HepG2 (cell line): ENCODE measurements around the gene SMIM29. TPM values are rescaled to one million over a fixed set of nuclear protein-coding genes. Genes with fewer than 3 reads are reported as not detected.

Experiments used
- ATAC-seq: fragments of 200-7000 bp; cut with Tn5 transposase; 3 replicates; pipeline ENCODE4 v1.9.1; 2020; ENCODE audit warnings: mild to moderate bottlenecking, moderate library complexity
- BruUV-seq: library from RNA; stranded (reverse); fragments of 400-500 nt; replicated peaks from 2 replicates; lab custom pipeline; 2021; lab: Mats Ljungman, UMichigan
- CTCF ChIA-PET: fragments of 300-600 bp; formaldehyde crosslinking; extraction: SDS; loops from one replicate; lab custom pipeline; 2021; ENCODE audit warnings: low total read pairs, inconsistent platforms, low intra/inter-chr PET ratio; lab: Yijun Ruan, JAX
- POLR2A ChIA-PET: fragments of 350-600 bp; sonication (Branson Sonifier 250); formaldehyde crosslinking; loops from one replicate; lab custom pipeline; 2020; ENCODE audit warnings: antibody characterized with exemption, inconsistent platforms; lab: Yijun Ruan, JAX
- DNase-seq: peaks from one replicate; pipeline ENCODE4 v3.0.0-alpha.2; 2015; ENCODE audit warnings: low spot score
- FAIRE-seq: peaks from 3 replicates; lab custom pipeline; 2011; peaks lifted over from hg19 to GRCh38; lab: Jason Lieb, UNC
- H2AFZ ChIP-seq: one replicate; pipeline ENCODE4 v1.6.1; 2011; ENCODE audit warnings: low read length, inconsistent platforms
- H3K27ac ChIP-seq: fragments of 300-600 bp; 3 replicates; pipeline ENCODE4 v1.8.0; 2011; ENCODE audit warnings: mixed run types, mild to moderate bottlenecking, mixed read lengths, low read length, inconsistent platforms; ENCODE audit not compliant: insufficient read depth; ENCODE audit errors: extremely low read length
- H3K27me3 ChIP-seq, 2 experiments: fragments of 200-600 bp in 1 of 2; 2 replicates in 1 of 2; 3 replicates in 1 of 2; pipeline versions ENCODE4 v1.6.0 to v1.8.0; 2011; ENCODE audit warnings: low read length in 2 of 2, mild to moderate bottlenecking in 2 of 2, moderate library complexity in 2 of 2, inconsistent platforms in 1 of 2; ENCODE audit not compliant: insufficient read depth in 2 of 2, control insufficient read depth in 1 of 2
- H3K36me3 ChIP-seq, 2 experiments: fragments of 200-600 bp in 1 of 2; replicated peaks in 1 of 2; 2 replicates in 1 of 2; 3 replicates in 1 of 2; pipeline versions ENCODE4 v1.5.1 to v1.8.0; 2011; ENCODE audit warnings: low read length in 2 of 2, inconsistent platforms in 1 of 2; ENCODE audit not compliant: insufficient read depth in 2 of 2, control insufficient read depth in 1 of 2
- H3K4me1 ChIP-seq: 2 replicates; pipeline ENCODE4 v1.5.1; 2012; ENCODE audit warnings: low read length, inconsistent platforms; ENCODE audit not compliant: insufficient read depth
- H3K4me2 ChIP-seq: 2 replicates; pipeline ENCODE4 v1.6.0; 2011; ENCODE audit warnings: low read depth, low read length, inconsistent platforms
- H3K4me3 ChIP-seq, 3 experiments: fragments of 200-600 bp in 1 of 3; sonication (generic), shearing (Covaris generic) in 1 of 3; replicated peaks in 1 of 3; 2 replicates each; pipeline ENCODE4 v1.5.1; 2011 to 2016; ENCODE audit warnings: low read length in 3 of 3, inconsistent platforms in 2 of 3, low read depth in 2 of 3, mild to moderate bottlenecking in 2 of 3, control low read depth in 1 of 3, mixed read lengths in 1 of 3; ENCODE audit not compliant: insufficient read depth in 1 of 3
- H3K79me2 ChIP-seq: one replicate; pipeline ENCODE4 v1.6.1; 2011; ENCODE audit warnings: low read length, inconsistent platforms; ENCODE audit not compliant: insufficient read depth
- H3K9ac ChIP-seq: 2 replicates; pipeline ENCODE4 v1.6.0; 2011; ENCODE audit warnings: mild to moderate bottlenecking, low read depth, low read length, inconsistent platforms; ENCODE audit not compliant: insufficient read depth
- H3K9me3 ChIP-seq: 2 replicates; pipeline ENCODE4 v1.5.1; 2012; ENCODE audit warnings: mild to moderate bottlenecking, low read length
- H4K20me1 ChIP-seq: 2 replicates; pipeline ENCODE4 v1.6.0; 2011; ENCODE audit warnings: inconsistent platforms, mild to moderate bottlenecking, low read length, moderate library complexity; ENCODE audit not compliant: insufficient read depth
- ATF7-NPFF ChIP-seq: sonication (generic); formaldehyde crosslinking; IDR thresholded peaks from 2 replicates; pipeline ENCODE4 v1.8.1; 2023; ENCODE audit warnings: mild to moderate bottlenecking, low read depth, missing genetic modification reagents, moderate library complexity
- BHLHE40 ChIP-seq: IDR thresholded peaks from 2 replicates; pipeline ENCODE4 v1.6.1; 2011; ENCODE audit warnings: low read length, improper control_type of control experiment
- CHCHD3 ChIP-seq: sonication (generic); formaldehyde crosslinking; IDR thresholded peaks from 2 replicates; pipeline ENCODE4 v1.8.0; 2022; ENCODE audit warnings: mild to moderate bottlenecking, missing genetic modification reagents, moderate library complexity
- HMG20B ChIP-seq: conservative IDR thresholded peaks from 2 replicates; pipeline ENCODE4 v1.6.1; 2016; ENCODE audit warnings: missing genetic modification reagents, missing compliant biosample characterization
- IKZF5 ChIP-seq: IDR thresholded peaks from 2 replicates; pipeline ENCODE4 v1.6.1; 2018; ENCODE audit warnings: missing genetic modification reagents, mild to moderate bottlenecking, missing compliant biosample characterization
- JDP2 ChIP-seq: sonication (generic); formaldehyde crosslinking; IDR thresholded peaks from 2 replicates; pipeline ENCODE4 v1.8.1; 2022; ENCODE audit warnings: missing genetic modification reagents, borderline replicate concordance
- NCOA5 ChIP-seq: sonication (generic); formaldehyde crosslinking; IDR thresholded peaks from 2 replicates; pipeline ENCODE4 v1.4.0; 2020; ENCODE audit warnings: missing genetic modification reagents
- PCBP1 ChIP-seq: fragments of 200-400 bp; formaldehyde crosslinking; IDR thresholded peaks from 2 replicates; pipeline ENCODE4 v1.6.1; 2017; ENCODE audit warnings: mild to moderate bottlenecking, low read depth, low read length, borderline replicate concordance
- PLSCR1 ChIP-seq: sonication (generic); formaldehyde crosslinking; IDR thresholded peaks from 2 replicates; pipeline ENCODE4 v1.5.0; 2020; ENCODE audit warnings: missing genetic modification reagents, mild to moderate bottlenecking, borderline replicate concordance
- RBFOX2 ChIP-seq: fragments of 200-400 bp; formaldehyde crosslinking; IDR thresholded peaks from 2 replicates; pipeline ENCODE4 v1.6.1; 2017; ENCODE audit warnings: low read depth, mild to moderate bottlenecking, low read length
- RELA ChIP-seq: sonication (generic); formaldehyde crosslinking; IDR thresholded peaks from 2 replicates; pipeline ENCODE4 v1.4.0; 2020; ENCODE audit warnings: missing genetic modification reagents
- STAG1 ChIP-seq: sonication (generic); formaldehyde crosslinking; IDR thresholded peaks from 2 replicates; pipeline ENCODE4 v1.4.0; 2020; ENCODE audit warnings: missing genetic modification reagents
- ZEB1 ChIP-seq: IDR thresholded peaks from 2 replicates; pipeline ENCODE4 v1.6.1; 2012; ENCODE audit warnings: mild to moderate bottlenecking, low read depth, inconsistent platforms; ENCODE audit not compliant: insufficient replicate concordance
- ZNF317 ChIP-seq: sonication (generic); formaldehyde crosslinking; IDR thresholded peaks from 2 replicates; pipeline ENCODE4 v1.5.0; 2020; ENCODE audit warnings: mild to moderate bottlenecking, missing genetic modification reagents
- ZNF598 ChIP-seq: sonication (generic); formaldehyde crosslinking; IDR thresholded peaks from 2 replicates; pipeline ENCODE4 v1.5.1; 2020; ENCODE audit warnings: mild to moderate bottlenecking, missing genetic modification reagents, borderline replicate concordance
- ZNF747 ChIP-seq: sonication (generic); formaldehyde crosslinking; IDR thresholded peaks from 2 replicates; pipeline ENCODE4 v1.8.1; 2023; ENCODE audit warnings: missing genetic modification reagents, mild to moderate bottlenecking, borderline replicate concordance
- ZNF782 ChIP-seq: sonication (generic); formaldehyde crosslinking; IDR thresholded peaks from 2 replicates; pipeline ENCODE4 v1.4.0; 2020; ENCODE audit warnings: missing genetic modification reagents, mild to moderate bottlenecking, borderline replicate concordance
- ZNF790 ChIP-seq: sonication (generic); formaldehyde crosslinking; IDR thresholded peaks from 2 replicates; pipeline ENCODE4 v1.8.0; 2022; ENCODE audit warnings: missing genetic modification reagents, mild to moderate bottlenecking, borderline replicate concordance
- WGBS: methylation state at CpG from one replicate; pipeline ENCODE4 v1.1.6; 2017; ENCODE audit warnings: low lambda C conversion rate; 5-methylcytosine and 5-hydroxymethylcytosine counted together
- in situ Hi-C: cut with HindIII; loops from 2 replicates; pipeline ENCODE4 v1.10.0; 2017; ENCODE audit warnings: low pct_unique_long_range_greater_than_20kb; ENCODE audit not compliant: extremely low pct_ligation_motif_present
- intact Hi-C: fragments of 100-400 bp; cut with micrococcal nuclease; formaldehyde crosslinking; loops from one replicate; pipeline ENCODE4 v1.10.0; 2022; ENCODE audit not compliant: unreplicated experiment
- polyA plus RNA-seq, 8 experiments: library from polyadenylated mRNA; depleted of rRNA in 3 of 8; stranded (reverse) in 7 of 8; unstranded in 1 of 8; fragments of >200 nt; fragmentation: Illumina TruSeq in 4 of 8; extraction: Trizol in 4 of 8; gene quantifications; 2 replicates each; pipeline versions ENCODE4 v1.2.1 to v1.2.3, GENCODE V29; 2011 to 2016; ENCODE audit warnings: low read depth in 4 of 8, missing spikeins in 1 of 8, mixed read lengths in 1 of 8; ENCODE audit not compliant: insufficient read depth in 1 of 8
- total RNA-seq, 5 experiments: library from RNA; depleted of rRNA; stranded (reverse); fragments of >200 nt; fragmentation: Illumina TruSeq; extraction: Trizol; gene quantifications; 2 replicates each; pipeline ENCODE4 v1.2.3, GENCODE V29; 2016; ENCODE audit warnings: low read depth in 1 of 5
- TF ChIP-seq, protein P1 (sequence below): sonication (generic); formaldehyde crosslinking; IDR thresholded peaks from 2 replicates; pipeline ENCODE4 v1.8.1; 2023; ENCODE audit warnings: mild to moderate bottlenecking, missing genetic modification reagents

The SMIM29 gene
- total and polyA plus RNA-seq, 2 of the 13 experiments (the other 11 are each of a cell fraction or from before 2014, with no cell fraction given) = 8.8 to 15.3 TPM

- WGBS = 15% methylated on average over 4 of the region's 10 CpGs
- no TSS peak for BruUV-seq
- no peaks in the 10 kb centered on the region for H3K79me2 ChIP-seq
- peak overlapping the region; percentile 91 for H3K4me2 ChIP-seq
- ATAC-seq (peak; percentile 43; the same call in 2 of the 3 replicates), FAIRE-seq (no peak), DNase-seq (no peak)
- H3K9me3 ChIP-seq = no peaks in the 10 kb centered on the region
- intact Hi-C loops (loop anchor here (2.0 kb wide), 1 partner anchor 52 kb away; the partner anchor contains the start of gene SMIM29), in situ Hi-C loops (loop anchor here (5.0 kb wide), 1 partner anchor 35 kb away; no protein-coding TSS in a partner anchor)
- POLR2A ChIA-PET = interaction anchor here (1.3 to 3.1 kb wide), 4 partner anchors 27 to 218 kb away, joined by 4 to 26 read pairs (median 10); partner anchors contain the start of genes HMGA1 and SMIM29
- CTCF ChIA-PET = interaction anchor here (1.2 to 1.9 kb wide), 3 partner anchors 42 to 413 kb away, joined by 4 to 7 read pairs (median 5); no protein-coding TSS in a partner anchor
- H3K36me3 ChIP-seq = no peaks in the 10 kb centered on the region
- no peaks in the 10 kb centered on the region for H4K20me1 ChIP-seq
- H3K27me3 ChIP-seq = peaks cover 8 to 26% of the 10 kb centered on the region in 2 experiments; a peak in 4 of 5 replicates
- peak overlapping the region; percentile 55 to 74 (median 59); a peak in 5 of 6 replicates for H3K4me3 ChIP-seq
- H3K27ac ChIP-seq = no peak overlapping the region
- H3K4me1 ChIP-seq = peaks cover 13% of the 10 kb centered on the region; the same call in 1 of the 2 replicates
- H3K9ac ChIP-seq = peak overlapping the region; percentile 20; the same call in 1 of the 2 replicates
- H2AFZ ChIP-seq = no peak overlapping the region
- TF ChIP-seq BHLHE40 (peak; percentile 73), PLSCR1 (CRISPR knock-in tag) (no peak), ZNF790 (CRISPR knock-in tag) (no peak), NCOA5 (no peak), ZNF598 (CRISPR knock-in tag) (no peak), JDP2 (CRISPR knock-in tag) (no peak), RELA (CRISPR knock-in tag) (no peak), IKZF5 (CRISPR knock-in tag) (no peak), PCBP1 (0 out of 2 replicates have a peak, but pooled peaks have one; percentile 37), ATF7-NPFF (CRISPR knock-in tag) (no peak), CHCHD3 (CRISPR knock-in tag) (0 out of 2 replicates have a peak, but pooled peaks have one; percentile 9), HMG20B (CRISPR knock-in tag) (no peak), ZNF782 (0 out of 2 replicates have a peak, but pooled peaks have one; percentile 9), ZNF747 (CRISPR knock-in tag) (no peak), STAG1 (CRISPR knock-in tag) (no peak), RBFOX2 (no peak), ZEB1 (peak; percentile 20), ZNF317 (CRISPR knock-in tag) (no peak)
- TF ChIP-seq, protein P1, sequence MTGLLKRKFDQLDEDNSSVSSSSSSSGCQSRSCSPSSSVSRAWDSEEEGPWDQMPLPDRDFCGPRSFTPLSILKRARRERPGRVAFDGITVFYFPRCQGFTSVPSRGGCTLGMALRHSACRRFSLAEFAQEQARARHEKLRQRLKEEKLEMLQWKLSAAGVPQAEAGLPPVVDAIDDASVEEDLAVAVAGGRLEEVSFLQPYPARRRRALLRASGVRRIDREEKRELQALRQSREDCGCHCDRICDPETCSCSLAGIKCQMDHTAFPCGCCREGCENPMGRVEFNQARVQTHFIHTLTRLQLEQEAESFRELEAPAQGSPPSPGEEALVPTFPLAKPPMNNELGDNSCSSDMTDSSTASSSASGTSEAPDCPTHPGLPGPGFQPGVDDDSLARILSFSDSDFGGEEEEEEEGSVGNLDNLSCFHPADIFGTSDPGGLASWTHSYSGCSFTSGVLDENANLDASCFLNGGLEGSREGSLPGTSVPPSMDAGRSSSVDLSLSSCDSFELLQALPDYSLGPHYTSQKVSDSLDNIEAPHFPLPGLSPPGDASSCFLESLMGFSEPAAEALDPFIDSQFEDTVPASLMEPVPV (CRISPR knock-in tag) = no peak
These were observed 52.0 kb downstream of the SMIM29 start for GRCh38 chr6:34196833-34197195.
